ENCODE results near the gene NR1H4. TPM values are rescaled to one million over a fixed set of nuclear protein-coding genes. Genes with fewer than 3 reads are reported as not detected.

The NR1H4 gene
- total RNA-seq, 1 donor from 2014 or later, result 61.6 TPM

Other genes with a start within 250 kb of the NR1H4 start
- 2.5 TPM for gene DEPDC4, start 206.8 kb upstream of the NR1H4 start, total RNA-seq
- 24.2 TPM for gene SCYL2, start 206.7 kb upstream of the NR1H4 start, total RNA-seq
- 0.23 TPM for gene SLC17A8, start 116.8 kb upstream of the NR1H4 start, total RNA-seq
- gene GAS2L3, start 99.8 kb downstream of the NR1H4 start, total RNA-seq, result 1.3 TPM

Data from left lobe of liver (tissue), 1 donor.